T-helper 1 cell treated with Interleukin-12 subunit alpha and Interleukin-12 subunit beta and Interleukin-4 antibody, amounts not matched to agents 30 μg/mL and 1 μg/mL, for 36 hours (primary cell): ENCODE results near the gene TMEM150C.

Source experiments
- H3K27ac Mint-ChIP-seq: one replicate; pipeline ENCODE4 v1.8.0; 2021; ENCODE audit warnings: mild to moderate bottlenecking, mixed read lengths
- H3K27me3 Mint-ChIP-seq: one replicate; pipeline ENCODE4 v1.8.0; 2021; ENCODE audit warnings: low read depth, mixed read lengths
- H3K36me3 Mint-ChIP-seq: one replicate; pipeline ENCODE4 v1.8.0; 2021; ENCODE audit warnings: low read depth, mixed read lengths
- H3K4me1 Mint-ChIP-seq: one replicate; pipeline ENCODE4 v1.8.0; 2021; ENCODE audit warnings: low read depth, mixed read lengths
- H3K4me3 Mint-ChIP-seq: one replicate; pipeline ENCODE4 v1.8.0; 2021; ENCODE audit warnings: mild to moderate bottlenecking, moderate library complexity, mixed read lengths
- H3K9me3 Mint-ChIP-seq: one replicate; pipeline ENCODE4 v1.8.0; 2021; ENCODE audit warnings: mixed read lengths

TMEM150C gene

DNA sequence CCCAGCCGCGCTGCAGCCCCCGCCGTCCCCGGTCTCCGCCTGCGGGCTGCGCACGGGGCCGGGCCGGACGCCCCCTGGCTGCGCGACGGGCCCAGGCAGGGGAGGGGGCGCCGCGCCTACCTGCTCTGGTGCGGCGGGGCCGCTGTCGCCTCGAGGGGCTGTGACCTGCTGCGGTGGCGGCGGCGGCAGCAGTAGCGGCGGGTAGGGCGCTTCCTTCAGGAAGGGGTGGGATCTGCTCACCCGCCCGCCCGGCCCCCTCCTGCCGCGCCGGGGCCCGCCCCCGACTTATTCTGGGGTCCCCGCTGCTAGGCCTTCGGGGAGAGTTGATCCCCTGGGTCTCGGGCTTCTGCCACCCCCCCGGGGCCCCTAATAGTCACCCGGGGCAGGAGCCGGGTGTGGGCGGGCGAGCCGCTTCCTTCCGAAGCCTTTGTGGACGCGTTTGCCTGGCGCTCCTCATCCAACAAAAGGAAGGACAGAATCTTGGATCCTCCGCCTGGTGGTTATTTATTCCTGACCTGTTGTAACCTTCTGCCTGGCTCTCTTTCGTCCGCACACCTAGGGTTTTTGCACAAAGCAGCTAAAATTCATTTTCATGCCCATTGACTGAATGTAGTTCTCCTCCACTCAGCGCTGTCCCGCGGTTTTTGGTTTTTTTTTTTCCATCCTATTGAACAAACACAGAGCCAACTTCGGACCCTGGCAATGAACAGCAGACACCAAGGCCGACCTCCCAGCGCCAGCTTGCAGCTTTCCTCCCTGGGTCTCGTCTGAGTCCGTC, at the start of gene TMEM150C:
TMEM150C (minus strand) TSS at position 203 of the 778 bp plus-strand sequence. CDS start 57,331 bp downstream, outside the sequence.
- no peak within 1 kb of the TSS for H3K27ac Mint-ChIP-seq
- peaks cover 4% of the 10 kb centered on the region for H3K36me3 Mint-ChIP-seq
- H3K4me1 Mint-ChIP-seq: peaks cover 10% of the 10 kb centered on the region
- peaks cover 59% of the 10 kb centered on the region for H3K27me3 Mint-ChIP-seq
- no peaks in the 10 kb centered on the region for H3K9me3 Mint-ChIP-seq
- peak within 1 kb of the TSS; percentile 58 for H3K4me3 Mint-ChIP-seq

DNA sequence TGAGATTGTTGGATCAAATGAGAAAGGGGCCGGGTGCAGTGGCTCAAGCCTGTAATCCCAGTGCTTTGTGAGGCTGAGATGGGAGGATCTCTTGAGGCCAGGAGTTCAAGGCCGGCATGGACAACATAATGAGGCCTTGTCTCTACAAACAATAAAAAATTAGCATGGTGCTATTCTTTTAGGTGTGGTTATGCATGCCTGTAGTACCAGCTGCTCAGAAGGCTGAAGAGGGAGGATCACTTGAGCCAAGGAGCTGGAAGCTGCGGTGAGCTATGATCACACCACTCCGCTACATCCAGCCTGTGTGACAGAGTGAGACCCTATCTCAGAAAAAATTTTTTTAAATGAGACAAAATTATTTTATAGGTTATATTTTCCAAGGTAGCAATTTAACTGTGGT, 49.7 kb upstream of the TMEM150C start:
- Mint-ChIP-seq H3K9me3 (no peaks in the 10 kb centered on the region), H3K27me3 (no peaks in the 10 kb centered on the region), H3K27ac (no peak overlapping the region), H3K4me3 (no peak overlapping the region), H3K36me3 (no peaks in the 10 kb centered on the region), H3K4me1 (no peaks in the 10 kb centered on the region)

DNA sequence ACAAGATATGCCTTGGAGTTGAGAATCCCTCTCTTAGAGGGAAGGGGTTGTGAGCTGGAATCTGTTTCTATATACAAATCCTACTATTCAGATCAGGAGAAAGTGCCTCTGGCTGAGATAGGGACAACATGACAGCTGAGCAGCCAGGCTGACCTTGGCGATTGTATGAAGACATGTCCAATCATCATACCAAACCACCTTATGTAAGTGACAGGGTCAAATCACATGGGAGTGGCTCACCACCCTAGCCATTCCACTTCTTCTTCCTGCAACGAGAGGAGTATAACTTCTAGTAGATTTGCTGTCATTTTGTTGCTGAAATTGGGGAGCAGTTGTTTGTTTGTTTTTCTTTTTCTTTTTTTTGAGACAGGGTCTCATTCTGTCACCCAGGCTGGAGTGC, 48.3 kb upstream of the TMEM150C start:
- no peak overlapping the region for H3K4me3 Mint-ChIP-seq
- H3K36me3 Mint-ChIP-seq: no peaks in the 10 kb centered on the region
- no peak overlapping the region for H3K27ac Mint-ChIP-seq
- H3K9me3 Mint-ChIP-seq: no peaks in the 10 kb centered on the region
- no peaks in the 10 kb centered on the region for H3K27me3 Mint-ChIP-seq
- H3K4me1 Mint-ChIP-seq: no peaks in the 10 kb centered on the region

DNA sequence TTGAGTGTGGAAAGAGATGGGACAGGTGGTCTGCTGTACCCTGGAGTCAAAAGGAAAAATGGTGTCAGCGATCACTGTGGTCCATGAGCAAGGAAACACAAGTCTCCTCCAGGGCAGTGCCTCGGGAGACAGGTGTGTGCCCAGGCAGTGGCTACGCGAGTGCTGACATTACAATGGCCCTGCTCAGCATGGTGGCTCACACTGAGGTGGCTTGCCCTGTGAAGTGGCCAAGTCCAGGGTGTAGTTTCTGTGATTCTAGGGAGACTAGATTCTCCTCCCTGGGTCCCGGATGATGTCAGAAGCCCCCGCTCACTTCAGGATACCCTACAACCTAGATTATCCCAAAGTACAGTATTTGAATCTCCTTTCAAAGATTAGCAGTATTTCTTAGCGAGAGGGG, 44.8 kb upstream of the TMEM150C start:
- Mint-ChIP-seq H3K27me3 (peaks cover 7% of the 10 kb centered on the region), H3K36me3 (no peaks in the 10 kb centered on the region), H3K4me1 (no peaks in the 10 kb centered on the region), H3K27ac (no peak overlapping the region), H3K9me3 (no peaks in the 10 kb centered on the region), H3K4me3 (no peak overlapping the region)

DNA sequence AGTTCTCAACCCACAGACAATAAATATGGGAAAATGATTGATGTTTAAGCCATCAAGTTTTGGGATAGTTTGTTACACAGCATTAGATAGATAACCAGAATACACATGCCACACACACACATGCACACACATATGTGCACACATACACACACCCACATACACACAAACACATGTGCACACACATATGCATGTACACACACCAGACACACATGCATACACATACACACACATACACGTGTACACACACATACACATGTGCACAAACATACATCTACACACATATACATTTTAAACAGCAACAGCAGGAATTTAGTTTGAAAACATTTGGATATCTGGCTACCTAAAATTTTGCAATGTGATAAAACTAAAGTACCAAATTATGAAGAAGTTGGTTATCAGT, 42.7 kb upstream of the TMEM150C start:
- no peaks in the 10 kb centered on the region for H3K36me3 Mint-ChIP-seq
- H3K27me3 Mint-ChIP-seq: peaks cover 7% of the 10 kb centered on the region
- H3K4me3 Mint-ChIP-seq: no peak overlapping the region
- no peak overlapping the region for H3K27ac Mint-ChIP-seq
- H3K9me3 Mint-ChIP-seq: no peaks in the 10 kb centered on the region
- no peaks in the 10 kb centered on the region for H3K4me1 Mint-ChIP-seq

DNA sequence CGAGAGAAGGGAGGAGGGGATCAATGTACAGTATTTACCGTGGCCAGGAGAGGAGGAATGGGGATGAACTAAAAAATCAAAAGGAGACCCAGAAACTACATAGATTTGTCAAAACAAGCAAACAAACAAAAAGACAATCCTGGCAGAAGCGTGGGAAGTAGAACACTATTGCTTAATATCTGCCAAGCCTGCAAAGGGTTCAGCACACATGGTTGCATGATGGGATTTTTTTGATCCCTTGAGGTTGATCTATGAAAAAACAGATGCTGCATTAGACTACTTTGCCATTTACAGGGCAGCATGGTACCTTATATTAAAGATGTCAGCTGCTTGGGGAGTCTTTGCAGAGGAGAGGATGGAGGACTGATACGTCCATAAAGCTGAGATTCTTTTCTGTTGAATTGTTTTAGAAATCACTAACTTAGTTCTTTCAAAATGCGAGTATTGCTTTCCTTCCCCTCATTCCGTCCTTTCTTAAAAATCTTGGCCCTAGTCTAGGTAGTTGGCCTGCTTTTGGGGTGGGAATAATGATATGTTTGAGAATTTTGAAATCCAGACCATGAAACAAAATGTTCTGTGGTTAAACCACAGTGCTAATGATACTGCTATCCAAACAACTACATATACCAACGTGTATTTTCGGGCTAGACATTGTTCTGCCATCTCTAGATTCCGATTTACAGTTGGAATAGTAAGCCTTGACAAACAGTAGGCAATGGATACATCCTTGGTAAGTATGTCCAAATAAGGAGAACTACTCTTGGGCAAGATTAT, 39.6 kb upstream of the TMEM150C start:
- Mint-ChIP-seq H3K36me3 (no peaks in the 10 kb centered on the region), H3K4me1 (no peaks in the 10 kb centered on the region), H3K27ac (no peak overlapping the region), H3K9me3 (no peaks in the 10 kb centered on the region), H3K4me3 (no peak overlapping the region), H3K27me3 (peaks cover 7% of the 10 kb centered on the region)

DNA sequence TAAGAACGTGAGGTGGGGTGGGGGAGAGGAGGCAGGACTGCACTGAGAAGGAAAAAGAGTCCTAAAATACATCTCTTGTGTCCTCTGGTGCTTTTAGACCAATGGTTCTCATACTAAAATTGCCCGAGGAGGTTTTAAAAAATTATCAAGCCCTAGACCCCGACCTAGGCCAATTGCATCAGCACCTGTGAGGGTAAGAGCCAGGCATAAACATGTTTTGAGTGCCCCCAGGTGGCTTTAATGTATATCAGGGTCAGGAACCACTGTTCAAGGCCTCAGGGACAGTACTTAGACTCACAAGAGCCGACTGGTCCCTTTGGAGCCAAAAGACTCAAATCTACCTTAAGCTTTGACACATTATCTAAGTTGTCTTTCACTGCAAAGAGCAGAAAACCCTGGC, 37.5 kb upstream of the TMEM150C start:
- Mint-ChIP-seq H3K36me3 (no peaks in the 10 kb centered on the region), H3K4me3 (no peak overlapping the region), H3K27me3 (peaks cover 8% of the 10 kb centered on the region), H3K4me1 (no peaks in the 10 kb centered on the region), H3K9me3 (no peaks in the 10 kb centered on the region), H3K27ac (no peak overlapping the region)

DNA sequence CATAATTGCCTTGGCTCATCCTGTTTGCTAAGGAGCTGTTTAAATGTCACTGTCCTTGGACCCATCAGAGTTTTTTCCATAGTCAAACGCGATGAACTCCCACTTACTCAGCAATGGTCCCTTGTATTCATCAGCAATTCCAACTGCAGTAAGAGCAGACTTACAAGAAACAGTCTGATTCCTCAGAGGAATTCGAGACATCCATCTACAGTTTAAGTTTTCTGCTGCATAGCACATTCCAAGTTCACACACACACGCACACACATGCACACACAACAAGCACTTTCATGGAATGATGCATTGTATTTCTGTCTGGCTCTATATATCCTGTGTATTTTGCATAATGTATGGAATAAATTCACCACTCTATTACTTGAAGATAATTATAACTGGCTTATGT, 32.7 kb upstream of the TMEM150C start:
- H3K27me3 Mint-ChIP-seq: peaks cover 14% of the 10 kb centered on the region
- no peaks in the 10 kb centered on the region for H3K9me3 Mint-ChIP-seq
- H3K4me3 Mint-ChIP-seq: no peak overlapping the region
- H3K27ac Mint-ChIP-seq: no peak overlapping the region
- no peaks in the 10 kb centered on the region for H3K36me3 Mint-ChIP-seq
- no peaks in the 10 kb centered on the region for H3K4me1 Mint-ChIP-seq

DNA sequence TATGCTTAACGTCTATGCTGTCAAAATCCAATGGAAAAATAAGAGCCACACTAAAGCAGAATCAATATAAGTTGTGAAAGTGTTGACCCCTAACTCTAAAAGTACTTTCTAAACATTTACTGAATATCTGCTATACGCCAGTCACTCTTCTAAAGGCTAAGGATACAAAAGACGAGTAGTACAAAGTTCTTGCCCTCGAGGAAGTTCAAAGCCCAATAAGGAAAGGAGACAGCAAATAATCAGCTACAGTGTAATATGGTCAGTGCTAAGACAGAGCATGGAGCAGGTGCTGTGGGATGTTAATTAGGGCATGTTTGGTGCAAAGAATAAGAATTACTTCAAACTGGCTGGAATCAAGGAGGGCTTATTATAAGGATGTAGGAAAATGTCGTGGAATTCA, 31.6 kb upstream of the TMEM150C start:
- no peaks in the 10 kb centered on the region for H3K4me1 Mint-ChIP-seq
- peaks cover 15% of the 10 kb centered on the region for H3K27me3 Mint-ChIP-seq
- H3K4me3 Mint-ChIP-seq: no peak overlapping the region
- no peaks in the 10 kb centered on the region for H3K36me3 Mint-ChIP-seq
- no peaks in the 10 kb centered on the region for H3K9me3 Mint-ChIP-seq
- H3K27ac Mint-ChIP-seq: no peak overlapping the region

DNA sequence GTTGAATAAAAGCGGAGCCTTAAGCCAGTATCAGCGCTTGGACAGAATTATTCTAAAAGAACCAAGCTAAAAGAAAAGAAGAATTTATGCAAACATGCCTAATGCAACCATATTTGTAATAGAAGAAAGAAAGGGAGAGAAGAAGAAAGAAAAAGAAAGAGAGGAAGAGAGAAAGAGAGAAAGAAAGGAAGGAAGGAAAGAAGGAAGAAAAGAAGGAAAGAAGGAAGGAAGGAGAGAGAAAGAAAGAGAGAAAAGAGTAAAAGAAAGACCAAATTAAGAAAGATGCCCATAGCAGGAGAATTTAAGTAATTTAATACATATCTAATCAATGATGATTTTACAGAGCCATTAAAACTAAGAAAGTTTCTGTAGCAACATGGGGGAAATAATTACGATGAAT, 30.9 kb upstream of the TMEM150C start:
- H3K9me3 Mint-ChIP-seq: no peaks in the 10 kb centered on the region
- peaks cover 18% of the 10 kb centered on the region for H3K27me3 Mint-ChIP-seq
- no peak overlapping the region for H3K27ac Mint-ChIP-seq
- no peak overlapping the region for H3K4me3 Mint-ChIP-seq
- H3K4me1 Mint-ChIP-seq: no peaks in the 10 kb centered on the region
- H3K36me3 Mint-ChIP-seq: no peaks in the 10 kb centered on the region

DNA sequence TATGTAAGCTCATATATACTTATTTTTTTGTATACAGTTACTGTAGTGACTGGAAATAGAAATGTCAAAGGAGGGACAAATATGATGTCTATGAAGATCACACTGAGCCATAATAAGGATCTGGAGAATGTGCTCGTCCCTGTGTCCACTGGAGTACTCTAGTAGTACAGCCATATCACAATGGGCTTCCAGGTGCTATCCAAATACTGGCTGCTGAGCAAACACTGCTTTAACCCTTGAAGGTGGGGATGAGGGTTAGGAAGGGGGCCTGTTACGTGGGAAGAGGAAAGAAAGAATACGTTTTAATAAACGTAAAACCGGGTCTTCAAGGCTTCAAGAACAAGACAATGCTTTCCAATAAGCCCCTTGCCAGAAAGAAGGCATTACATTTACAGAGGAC, 29.8 kb upstream of the TMEM150C start:
- Mint-ChIP-seq H3K4me3 (no peak overlapping the region), H3K27me3 (peaks cover 18% of the 10 kb centered on the region), H3K9me3 (no peaks in the 10 kb centered on the region), H3K27ac (no peak overlapping the region), H3K4me1 (no peaks in the 10 kb centered on the region), H3K36me3 (no peaks in the 10 kb centered on the region)

DNA sequence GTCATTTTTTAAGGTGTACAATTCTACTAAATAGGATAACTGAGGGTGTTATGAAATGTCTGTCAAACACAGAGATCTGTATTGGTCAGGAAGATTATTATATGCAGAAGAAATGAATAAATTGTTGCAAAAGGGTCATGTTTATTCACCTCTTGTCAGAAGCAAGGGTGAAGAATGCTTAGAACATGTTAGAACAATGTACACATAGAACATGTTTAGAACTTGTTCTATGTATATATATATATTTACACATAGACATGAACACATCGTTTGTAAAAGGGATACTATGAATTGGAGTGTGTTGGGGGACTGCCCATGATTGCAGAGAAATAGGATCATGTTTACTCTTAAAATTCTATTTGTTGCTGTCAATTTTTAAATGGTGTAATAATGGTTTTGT, 28.0 kb upstream of the TMEM150C start:
- Mint-ChIP-seq H3K4me3 (no peak overlapping the region), H3K9me3 (no peaks in the 10 kb centered on the region), H3K4me1 (no peaks in the 10 kb centered on the region), H3K36me3 (no peaks in the 10 kb centered on the region), H3K27me3 (peaks cover 14% of the 10 kb centered on the region), H3K27ac (no peak overlapping the region)

DNA sequence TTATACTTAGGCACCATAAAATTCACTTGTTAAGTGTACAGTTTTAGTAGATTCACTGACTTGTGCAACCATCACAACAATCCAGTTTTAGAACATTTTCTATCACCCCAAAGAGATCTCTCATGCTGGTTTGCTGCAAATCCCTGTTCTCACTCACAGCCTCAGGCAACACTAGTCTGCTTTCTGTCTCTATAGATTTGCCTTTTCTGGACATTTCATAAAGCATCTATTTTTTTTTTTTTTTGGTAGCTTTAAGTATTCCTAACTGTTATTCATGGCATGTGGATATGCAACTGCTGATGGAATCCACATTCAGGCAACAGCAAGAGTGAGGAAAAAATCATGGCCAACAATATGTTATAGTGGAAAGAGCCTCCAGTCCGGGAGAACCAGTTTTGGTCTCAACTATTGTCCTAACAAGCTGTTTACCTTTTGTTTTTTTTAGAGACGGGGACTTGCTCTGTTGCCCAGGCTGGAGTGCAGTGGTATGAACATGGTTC, 27.0 kb upstream of the TMEM150C start:
- Mint-ChIP-seq H3K9me3 (no peaks in the 10 kb centered on the region), H3K4me1 (no peaks in the 10 kb centered on the region), H3K36me3 (no peaks in the 10 kb centered on the region), H3K4me3 (no peak overlapping the region), H3K27me3 (peaks cover 14% of the 10 kb centered on the region), H3K27ac (no peak overlapping the region)

DNA sequence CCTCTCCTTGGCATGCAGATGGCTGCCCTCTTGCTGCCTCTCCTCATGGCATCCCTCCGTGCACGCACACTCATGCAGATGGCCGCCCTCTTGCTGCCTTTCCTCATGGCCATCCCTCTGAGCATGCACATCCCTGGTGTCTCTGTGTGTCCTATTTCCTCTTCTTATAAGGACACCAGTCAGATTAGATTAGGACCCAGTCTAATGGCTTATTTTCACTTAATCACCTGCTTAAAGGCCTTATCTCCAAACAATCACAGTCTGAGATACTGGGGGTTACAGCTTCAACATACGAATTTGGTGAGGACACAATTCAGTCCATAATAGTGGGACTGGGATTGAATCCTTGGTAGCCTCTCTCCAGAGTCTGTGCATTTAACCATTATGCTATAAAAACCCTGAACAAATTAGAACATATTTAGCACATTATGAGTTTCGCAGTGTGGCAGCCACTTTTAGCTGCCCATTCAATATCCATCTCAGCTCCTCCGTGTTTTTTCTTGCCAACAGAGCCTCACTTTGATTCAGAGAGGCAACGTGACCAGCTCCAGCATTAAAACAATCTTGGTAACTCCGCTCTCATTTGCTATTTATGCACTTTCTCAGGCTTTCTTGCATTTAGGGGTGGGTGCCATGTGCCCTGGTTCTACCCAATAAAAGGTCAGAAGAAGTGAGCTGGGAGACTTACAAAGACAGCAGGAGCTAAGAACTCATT, 26.2 kb upstream of the TMEM150C start:
- Mint-ChIP-seq H3K27ac (no peak overlapping the region), H3K4me3 (no peak overlapping the region), H3K36me3 (no peaks in the 10 kb centered on the region), H3K9me3 (no peaks in the 10 kb centered on the region), H3K4me1 (no peaks in the 10 kb centered on the region), H3K27me3 (peaks cover 14% of the 10 kb centered on the region)
